ENCODE results near the gene ETV6. TPM values are rescaled to one million over a fixed set of nuclear protein-coding genes. Genes with fewer than 3 reads are reported as not detected.

The ETV6 gene
- total and polyA plus RNA-seq, 9 of the 15 experiments (the other 6 are each of a cell fraction or from before 2014, with no cell fraction given), result 0.81 to 12.7 (median 4.1) TPM

DNA sequence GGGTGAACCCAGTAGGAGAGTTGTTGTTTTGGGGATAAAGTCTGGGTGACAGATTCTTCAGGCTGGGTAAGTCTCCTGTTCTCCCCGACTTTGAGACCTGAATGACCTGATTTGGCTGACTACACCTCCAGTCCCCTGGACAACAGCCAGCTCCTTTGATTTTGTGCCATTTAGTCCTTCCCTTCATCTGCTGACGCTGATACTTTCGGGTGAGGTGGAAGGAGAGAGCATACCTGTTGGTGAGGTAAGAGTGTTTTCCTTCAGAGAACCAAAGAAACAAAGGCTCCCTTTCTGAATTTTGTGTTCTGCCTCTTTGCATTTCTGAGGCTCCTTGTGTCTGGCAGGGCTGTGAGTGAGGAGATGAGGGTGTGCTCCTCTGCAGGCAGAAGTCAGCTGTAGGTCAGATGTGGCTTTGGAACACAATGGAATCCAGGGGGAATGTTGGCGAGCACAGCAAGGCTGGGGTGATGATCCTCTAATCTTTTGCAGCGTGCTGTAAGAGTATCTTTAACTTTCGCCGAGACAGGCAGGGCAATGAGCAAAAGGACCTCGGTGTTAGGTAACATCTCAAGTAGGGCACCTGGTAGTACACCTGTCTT lies 12.1 kb downstream of the ETV6 start:
- DNase-seq (ENCODE audit: extremely low read depth in 1 of 4, low spot score in 3 of 4) (no peak), FAIRE-seq (no peak), ATAC-seq (no peak)
- no peaks in the 10 kb centered on the region for H3K9me1 ChIP-seq (ENCODE audit: control insufficient read depth, insufficient read depth, low read length)
- in situ Hi-C loops (cut with MboI) (no loop called here), intact Hi-C loops (cut with micrococcal nuclease) (no loop called here)
- no peaks in the 10 kb centered on the region; the same call in 2 of the 3 replicates for H3K36me3 ChIP-seq (ENCODE audit: control insufficient read depth, insufficient read depth, low read length)
- 57% methylated on average over 8 of the region's 8 CpGs for WGBS (ENCODE audit: insufficient coverage, low coverage, missing lambda C conversion rate)
- ChIA-PET POLR2A (interaction anchor here (0.6 kb wide), 1 partner anchor 39 kb away, joined by 3 read pairs; no protein-coding TSS in a partner anchor), CTCF (ENCODE audit: low intra/inter-chr PET ratio) (no interaction called here)
- no peaks in the 10 kb centered on the region for H3K9me3 ChIP-seq (replicated peaks; ENCODE audit: control insufficient read depth, insufficient read depth, low read depth, low read length)
- peaks cover 0 to 5% of the 10 kb centered on the region in 2 experiments; a peak in 2 of 5 replicates for H3K4me1 ChIP-seq (replicated peaks in 1 of 2; ENCODE audit: control insufficient read depth in 2 of 2, insufficient read depth in 2 of 2, low read length in 2 of 2)
- no TSS peak for BruUV-seq (replicated peaks)
- H4K20me1 ChIP-seq (replicated peaks; ENCODE audit: control insufficient read depth, insufficient read depth, low read length), result no peaks in the 10 kb centered on the region
- no peaks in the 10 kb centered on the region for H3K27me3 ChIP-seq (ENCODE audit: control insufficient read depth in 2 of 2, insufficient read depth in 2 of 2, low read length in 2 of 2)
- peaks cover 25% of the 10 kb centered on the region; the same call in 2 of the 3 replicates for H3K79me2 ChIP-seq (ENCODE audit: control insufficient read depth, insufficient read depth, low read length)
- H3K27ac ChIP-seq (ENCODE audit: extremely low read depth, low read depth, low read length), result no peak overlapping the region
- H3K4me3 ChIP-seq, result no peak overlapping the region
- H2AFZ ChIP-seq (ENCODE audit: low read depth, low read length), result no peak overlapping the region
- H3K4me2 ChIP-seq (ENCODE audit: insufficient read depth, low read length), result no peak overlapping the region
- H3K9ac ChIP-seq (ENCODE audit: insufficient read depth in 1 of 2, low read depth in 2 of 2, low read length in 2 of 2), result no peak overlapping the region
- TF ChIP-seq, protein P1, sequence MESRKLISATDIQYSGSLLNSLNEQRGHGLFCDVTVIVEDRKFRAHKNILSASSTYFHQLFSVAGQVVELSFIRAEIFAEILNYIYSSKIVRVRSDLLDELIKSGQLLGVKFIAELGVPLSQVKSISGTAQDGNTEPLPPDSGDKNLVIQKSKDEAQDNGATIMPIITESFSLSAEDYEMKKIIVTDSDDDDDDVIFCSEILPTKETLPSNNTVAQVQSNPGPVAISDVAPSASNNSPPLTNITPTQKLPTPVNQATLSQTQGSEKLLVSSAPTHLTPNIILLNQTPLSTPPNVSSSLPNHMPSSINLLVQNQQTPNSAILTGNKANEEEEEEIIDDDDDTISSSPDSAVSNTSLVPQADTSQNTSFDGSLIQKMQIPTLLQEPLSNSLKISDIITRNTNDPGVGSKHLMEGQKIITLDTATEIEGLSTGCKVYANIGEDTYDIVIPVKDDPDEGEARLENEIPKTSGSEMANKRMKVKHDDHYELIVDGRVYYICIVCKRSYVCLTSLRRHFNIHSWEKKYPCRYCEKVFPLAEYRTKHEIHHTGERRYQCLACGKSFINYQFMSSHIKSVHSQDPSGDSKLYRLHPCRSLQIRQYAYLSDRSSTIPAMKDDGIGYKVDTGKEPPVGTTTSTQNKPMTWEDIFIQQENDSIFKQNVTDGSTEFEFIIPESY (CRISPR knock-in tag; IDR thresholded peaks at IDR 0.05), result no peak
- TF ChIP-seq, protein P2, sequence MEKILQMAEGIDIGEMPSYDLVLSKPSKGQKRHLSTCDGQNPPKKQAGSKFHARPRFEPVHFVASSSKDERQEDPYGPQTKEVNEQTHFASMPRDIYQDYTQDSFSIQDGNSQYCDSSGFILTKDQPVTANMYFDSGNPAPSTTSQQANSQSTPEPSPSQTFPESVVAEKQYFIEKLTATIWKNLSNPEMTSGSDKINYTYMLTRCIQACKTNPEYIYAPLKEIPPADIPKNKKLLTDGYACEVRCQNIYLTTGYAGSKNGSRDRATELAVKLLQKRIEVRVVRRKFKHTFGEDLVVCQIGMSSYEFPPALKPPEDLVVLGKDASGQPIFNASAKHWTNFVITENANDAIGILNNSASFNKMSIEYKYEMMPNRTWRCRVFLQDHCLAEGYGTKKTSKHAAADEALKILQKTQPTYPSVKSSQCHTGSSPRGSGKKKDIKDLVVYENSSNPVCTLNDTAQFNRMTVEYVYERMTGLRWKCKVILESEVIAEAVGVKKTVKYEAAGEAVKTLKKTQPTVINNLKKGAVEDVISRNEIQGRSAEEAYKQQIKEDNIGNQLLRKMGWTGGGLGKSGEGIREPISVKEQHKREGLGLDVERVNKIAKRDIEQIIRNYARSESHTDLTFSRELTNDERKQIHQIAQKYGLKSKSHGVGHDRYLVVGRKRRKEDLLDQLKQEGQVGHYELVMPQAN (IDR thresholded peaks at IDR 0.05; ENCODE audit: borderline replicate concordance), result no peak
- TF ChIP-seq, protein P3, sequence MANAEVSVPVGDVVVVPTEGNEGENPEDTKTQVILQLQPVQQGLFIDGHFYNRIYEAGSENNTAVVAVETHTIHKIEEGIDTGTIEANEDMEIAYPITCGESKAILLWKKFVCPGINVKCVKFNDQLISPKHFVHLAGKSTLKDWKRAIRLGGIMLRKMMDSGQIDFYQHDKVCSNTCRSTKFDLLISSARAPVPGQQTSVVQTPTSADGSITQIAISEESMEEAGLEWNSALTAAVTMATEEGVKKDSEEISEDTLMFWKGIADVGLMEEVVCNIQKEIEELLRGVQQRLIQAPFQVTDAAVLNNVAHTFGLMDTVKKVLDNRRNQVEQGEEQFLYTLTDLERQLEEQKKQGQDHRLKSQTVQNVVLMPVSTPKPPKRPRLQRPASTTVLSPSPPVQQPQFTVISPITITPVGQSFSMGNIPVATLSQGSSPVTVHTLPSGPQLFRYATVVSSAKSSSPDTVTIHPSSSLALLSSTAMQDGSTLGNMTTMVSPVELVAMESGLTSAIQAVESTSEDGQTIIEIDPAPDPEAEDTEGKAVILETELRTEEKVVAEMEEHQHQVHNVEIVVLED (CRISPR knock-in tag; IDR thresholded peaks at IDR 0.05), result no peak
- TF ChIP-seq, protein P4, sequence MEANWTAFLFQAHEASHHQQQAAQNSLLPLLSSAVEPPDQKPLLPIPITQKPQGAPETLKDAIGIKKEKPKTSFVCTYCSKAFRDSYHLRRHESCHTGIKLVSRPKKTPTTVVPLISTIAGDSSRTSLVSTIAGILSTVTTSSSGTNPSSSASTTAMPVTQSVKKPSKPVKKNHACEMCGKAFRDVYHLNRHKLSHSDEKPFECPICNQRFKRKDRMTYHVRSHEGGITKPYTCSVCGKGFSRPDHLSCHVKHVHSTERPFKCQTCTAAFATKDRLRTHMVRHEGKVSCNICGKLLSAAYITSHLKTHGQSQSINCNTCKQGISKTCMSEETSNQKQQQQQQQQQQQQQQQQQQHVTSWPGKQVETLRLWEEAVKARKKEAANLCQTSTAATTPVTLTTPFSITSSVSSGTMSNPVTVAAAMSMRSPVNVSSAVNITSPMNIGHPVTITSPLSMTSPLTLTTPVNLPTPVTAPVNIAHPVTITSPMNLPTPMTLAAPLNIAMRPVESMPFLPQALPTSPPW (CRISPR knock-in tag; IDR thresholded peaks at IDR 0.05), result no peak
- no peak for TF ChIP-seq TAF1 (IDR thresholded peaks at IDR 0.05; ENCODE audit: control insufficient read depth, extremely low read depth, insufficient read depth, low read length, severe bottlenecking)
- TF ChIP-seq WHSC1 (IDR thresholded peaks at IDR 0.05; ENCODE audit: low read length), result no peak
- no peak for TF ChIP-seq ARNT (IDR thresholded peaks at IDR 0.05)
- no peak for TF ChIP-seq ESRRB (CRISPR knock-in tag; IDR thresholded peaks at IDR 0.05; ENCODE audit: borderline replicate concordance)
- TF ChIP-seq ZNF217 (CRISPR knock-in tag; IDR thresholded peaks at IDR 0.05), result no peak
- TF ChIP-seq, protein P5, sequence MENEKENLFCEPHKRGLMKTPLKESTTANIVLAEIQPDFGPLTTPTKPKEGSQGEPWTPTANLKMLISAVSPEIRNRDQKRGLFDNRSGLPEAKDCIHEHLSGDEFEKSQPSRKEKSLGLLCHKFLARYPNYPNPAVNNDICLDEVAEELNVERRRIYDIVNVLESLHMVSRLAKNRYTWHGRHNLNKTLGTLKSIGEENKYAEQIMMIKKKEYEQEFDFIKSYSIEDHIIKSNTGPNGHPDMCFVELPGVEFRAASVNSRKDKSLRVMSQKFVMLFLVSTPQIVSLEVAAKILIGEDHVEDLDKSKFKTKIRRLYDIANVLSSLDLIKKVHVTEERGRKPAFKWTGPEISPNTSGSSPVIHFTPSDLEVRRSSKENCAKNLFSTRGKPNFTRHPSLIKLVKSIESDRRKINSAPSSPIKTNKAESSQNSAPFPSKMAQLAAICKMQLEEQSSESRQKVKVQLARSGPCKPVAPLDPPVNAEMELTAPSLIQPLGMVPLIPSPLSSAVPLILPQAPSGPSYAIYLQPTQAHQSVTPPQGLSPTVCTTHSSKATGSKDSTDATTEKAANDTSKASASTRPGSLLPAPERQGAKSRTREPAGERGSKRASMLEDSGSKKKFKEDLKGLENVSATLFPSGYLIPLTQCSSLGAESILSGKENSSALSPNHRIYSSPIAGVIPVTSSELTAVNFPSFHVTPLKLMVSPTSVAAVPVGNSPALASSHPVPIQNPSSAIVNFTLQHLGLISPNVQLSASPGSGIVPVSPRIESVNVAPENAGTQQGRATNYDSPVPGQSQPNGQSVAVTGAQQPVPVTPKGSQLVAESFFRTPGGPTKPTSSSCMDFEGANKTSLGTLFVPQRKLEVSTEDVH (IDR thresholded peaks at IDR 0.05; ENCODE audit: low read depth, partially characterized antibody), result no peak
- no peak for TF ChIP-seq SRSF9 (IDR thresholded peaks at IDR 0.05; ENCODE audit: borderline replicate concordance, low read depth, low read length)
